ENCODE results near the gene IFIT1.
A peak's percentile ranks its signal among the peaks of the same experiment; 100 is the strongest.

Gene IFIT1

GRCh38 chr10:89414146-89414878, 21.9 kb downstream of the IFIT1 start, which contains the start of gene IFIT5:
TSS of gene IFIT5 (plus strand) at chr10:89414568. CDS start at chr10:89414799, 231 bp downstream.
- TF ChIP-seq, protein P1, sequence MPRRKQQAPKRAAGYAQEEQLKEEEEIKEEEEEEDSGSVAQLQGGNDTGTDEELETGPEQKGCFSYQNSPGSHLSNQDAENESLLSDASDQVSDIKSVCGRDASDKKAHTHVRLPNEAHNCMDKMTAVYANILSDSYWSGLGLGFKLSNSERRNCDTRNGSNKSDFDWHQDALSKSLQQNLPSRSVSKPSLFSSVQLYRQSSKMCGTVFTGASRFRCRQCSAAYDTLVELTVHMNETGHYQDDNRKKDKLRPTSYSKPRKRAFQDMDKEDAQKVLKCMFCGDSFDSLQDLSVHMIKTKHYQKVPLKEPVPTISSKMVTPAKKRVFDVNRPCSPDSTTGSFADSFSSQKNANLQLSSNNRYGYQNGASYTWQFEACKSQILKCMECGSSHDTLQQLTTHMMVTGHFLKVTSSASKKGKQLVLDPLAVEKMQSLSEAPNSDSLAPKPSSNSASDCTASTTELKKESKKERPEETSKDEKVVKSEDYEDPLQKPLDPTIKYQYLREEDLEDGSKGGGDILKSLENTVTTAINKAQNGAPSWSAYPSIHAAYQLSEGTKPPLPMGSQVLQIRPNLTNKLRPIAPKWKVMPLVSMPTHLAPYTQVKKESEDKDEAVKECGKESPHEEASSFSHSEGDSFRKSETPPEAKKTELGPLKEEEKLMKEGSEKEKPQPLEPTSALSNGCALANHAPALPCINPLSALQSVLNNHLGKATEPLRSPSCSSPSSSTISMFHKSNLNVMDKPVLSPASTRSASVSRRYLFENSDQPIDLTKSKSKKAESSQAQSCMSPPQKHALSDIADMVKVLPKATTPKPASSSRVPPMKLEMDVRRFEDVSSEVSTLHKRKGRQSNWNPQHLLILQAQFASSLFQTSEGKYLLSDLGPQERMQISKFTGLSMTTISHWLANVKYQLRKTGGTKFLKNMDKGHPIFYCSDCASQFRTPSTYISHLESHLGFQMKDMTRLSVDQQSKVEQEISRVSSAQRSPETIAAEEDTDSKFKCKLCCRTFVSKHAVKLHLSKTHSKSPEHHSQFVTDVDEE (CRISPR knock-in tag; IDR thresholded peaks at IDR 0.05), result 0 out of 2 replicates have a peak, but pooled peaks have one; percentile 30
- no peak for TF ChIP-seq ZC3H10 (CRISPR knock-in tag; IDR thresholded peaks at IDR 0.05)
- peak; percentile 95 for ATAC-seq

DNA sequence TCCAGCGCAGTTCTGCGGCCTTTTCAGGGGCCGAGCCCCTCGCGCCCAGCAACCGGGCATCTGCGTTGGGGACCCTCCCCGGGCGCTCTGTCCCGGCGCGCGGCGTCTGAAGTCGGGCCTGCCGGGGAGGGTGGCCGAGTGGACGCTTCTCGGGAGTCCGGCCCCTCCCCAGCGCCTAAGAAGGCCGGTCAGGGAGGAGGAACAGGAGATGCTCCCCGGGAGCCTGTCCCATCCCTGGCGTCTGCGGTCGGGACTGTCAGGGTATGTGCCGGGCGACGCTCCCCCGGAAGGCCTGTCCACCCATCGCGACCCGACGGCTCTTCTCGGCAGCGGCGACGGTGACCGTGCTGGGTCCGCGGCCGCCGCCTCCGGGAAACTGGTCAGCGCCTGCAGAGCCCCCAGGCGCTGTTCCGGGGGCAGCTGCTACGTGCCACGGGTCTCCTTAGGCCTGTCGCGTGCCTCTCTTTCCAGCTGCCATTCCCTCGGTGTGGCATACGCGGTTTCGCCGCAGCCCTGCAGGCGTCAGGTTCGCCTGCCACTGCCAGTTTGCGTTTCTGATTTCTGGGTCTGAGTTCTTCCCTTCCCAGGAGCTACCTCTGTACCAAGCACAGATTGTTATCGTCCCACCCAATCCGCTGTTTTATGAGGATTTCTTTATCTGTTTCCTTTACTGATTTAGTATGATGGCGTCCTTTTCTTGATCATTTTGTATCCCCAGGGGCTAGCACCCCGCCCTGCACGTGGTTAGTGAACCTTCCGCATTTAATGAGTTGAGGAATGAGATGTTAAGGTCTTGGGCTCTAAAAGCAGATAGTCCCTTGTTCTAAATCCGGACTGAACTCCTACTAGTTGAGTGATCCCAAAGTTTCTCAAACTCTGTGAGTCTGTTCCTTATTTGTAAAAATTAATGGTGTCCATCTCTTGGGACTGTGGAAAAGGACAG, 22.7 kb downstream of the IFIT1 start:
- ATAC-seq, result peak; percentile 80
- TF ChIP-seq ISL1 (CRISPR knock-in tag; IDR thresholded peaks at IDR 0.05), result no peak
- TF ChIP-seq, protein P1 (CRISPR knock-in tag; IDR thresholded peaks at IDR 0.05), result 0 out of 2 replicates have a peak, but pooled peaks have one; percentile 33
- 0 out of 2 replicates have a peak, but pooled peaks have one; percentile 30 for TF ChIP-seq ZFP3 (CRISPR knock-in tag; IDR thresholded peaks at IDR 0.05)

GRCh38 chr10:89416465-89416864, 24.0 kb downstream of the IFIT1 start:
- ATAC-seq, result no peak
- no peak for TF ChIP-seq ZNF70 (CRISPR knock-in tag; IDR thresholded peaks at IDR 0.05)
- no peak for TF ChIP-seq TCF4 (CRISPR knock-in tag; IDR thresholded peaks at IDR 0.05; ENCODE audit: borderline replicate concordance)
- TF ChIP-seq RARB (CRISPR knock-in tag; IDR thresholded peaks at IDR 0.05), result no peak
- TF ChIP-seq OSR1 (CRISPR knock-in tag; IDR thresholded peaks at IDR 0.05), result no peak
- no peak for TF ChIP-seq ZNF565 (CRISPR knock-in tag; conservative IDR thresholded peaks at IDR 0.05; ENCODE audit: low read depth)
- no peak for TF ChIP-seq SNAI2 (CRISPR knock-in tag; IDR thresholded peaks at IDR 0.05)
- no peak for TF ChIP-seq ARNTL (CRISPR knock-in tag; IDR thresholded peaks at IDR 0.05; ENCODE audit: borderline replicate concordance, low read depth)
- no peak for TF ChIP-seq ZFP3 (CRISPR knock-in tag; IDR thresholded peaks at IDR 0.05)
- TF ChIP-seq PPARA (CRISPR knock-in tag; IDR thresholded peaks at IDR 0.05; ENCODE audit: borderline replicate concordance), result no peak
- no peak for TF ChIP-seq ESRRG (CRISPR knock-in tag; IDR thresholded peaks at IDR 0.05)

- no peak for TF ChIP-seq ISL1 (CRISPR knock-in tag; IDR thresholded peaks at IDR 0.05)
- TF ChIP-seq ESRRG (CRISPR knock-in tag; IDR thresholded peaks at IDR 0.05), result no peak
- TF ChIP-seq POU6F1 (CRISPR knock-in tag; IDR thresholded peaks at IDR 0.05; ENCODE audit: borderline replicate concordance, low read depth), result no peak
- TF ChIP-seq GLIS3 (CRISPR knock-in tag; IDR thresholded peaks at IDR 0.05), result no peak
- TF ChIP-seq ZNF70 (CRISPR knock-in tag; IDR thresholded peaks at IDR 0.05), result no peak
- no peak for TF ChIP-seq ZNF565 (CRISPR knock-in tag; conservative IDR thresholded peaks at IDR 0.05; ENCODE audit: low read depth)
- TF ChIP-seq TOX (CRISPR knock-in tag; IDR thresholded peaks at IDR 0.05; ENCODE audit: borderline replicate concordance), result no peak
- no peak for TF ChIP-seq TCF4 (CRISPR knock-in tag; IDR thresholded peaks at IDR 0.05; ENCODE audit: borderline replicate concordance)
- no peak for ATAC-seq
These were observed 27.1 kb downstream of the IFIT1 start for GRCh38 chr10:89419548-89419947.

All from SK-N-SH treated with all-trans-retinoic acid at 6 μM for 48 hours (cell line).